H9 (cell line): ENCODE measurements around the gene RERE. TPM values are rescaled to one million over a fixed set of nuclear protein-coding genes. Genes with fewer than 3 reads are reported as not detected.

ENCODE experiments used
- DNase-seq: peaks from one replicate; pipeline ENCODE4 v3.0.0-alpha.2; 2017
- H2AFZ ChIP-seq: one replicate; pipeline ENCODE4 v1.6.1; 2013; ENCODE audit warnings: mild to moderate bottlenecking, low read length, control low read depth, moderate library complexity
- H2AK5ac ChIP-seq: 2 replicates; pipeline ENCODE4 v1.6.1; 2013; ENCODE audit warnings: low read length, control low read depth, mixed read lengths; ENCODE audit not compliant: insufficient read length
- H2BK120ac ChIP-seq: one replicate; pipeline ENCODE4 v1.6.1; 2013; ENCODE audit warnings: low read depth, mild to moderate bottlenecking, low read length, control low read depth, inconsistent platforms; ENCODE audit not compliant: poor library complexity, severe bottlenecking
- H2BK12ac ChIP-seq: 2 replicates; pipeline ENCODE4 v1.6.1; 2013; ENCODE audit warnings: low read length, control low read depth, mixed read lengths, low read depth; ENCODE audit not compliant: insufficient read length
- H2BK15ac ChIP-seq: 2 replicates; pipeline ENCODE4 v1.6.1; 2013; ENCODE audit warnings: low read depth, low read length, control low read depth
- H2BK20ac ChIP-seq: one replicate; pipeline ENCODE4 v1.6.1; 2013; ENCODE audit warnings: low read depth, mild to moderate bottlenecking, low read length, control low read depth, inconsistent platforms; ENCODE audit not compliant: poor library complexity, severe bottlenecking
- H2BK5ac ChIP-seq: 2 replicates; pipeline ENCODE4 v1.6.1; 2013; ENCODE audit warnings: low read length, control low read depth, mixed read lengths; ENCODE audit not compliant: insufficient read length
- H3K14ac ChIP-seq: 2 replicates; pipeline ENCODE4 v1.6.1; 2013; ENCODE audit warnings: low read length, control low read depth; ENCODE audit not compliant: insufficient read depth
- H3K18ac ChIP-seq: 2 replicates; pipeline ENCODE4 v1.6.1; 2013; ENCODE audit warnings: low read depth, mild to moderate bottlenecking, mixed read lengths, low read length, control low read depth; ENCODE audit not compliant: insufficient read length
- H3K23ac ChIP-seq: 2 replicates; pipeline ENCODE4 v1.6.1; 2013; ENCODE audit warnings: low read length, control low read depth, mixed read lengths, low read depth; ENCODE audit not compliant: insufficient read length
- H3K23me2 ChIP-seq: 2 replicates; pipeline ENCODE4 v1.6.1; 2013; ENCODE audit warnings: low read depth, mild to moderate bottlenecking, mixed read lengths, low read length, control low read depth; ENCODE audit not compliant: insufficient read length, poor library complexity, severe bottlenecking
- H3K27ac ChIP-seq: 2 replicates; pipeline ENCODE4 v1.5.1; 2013; ENCODE audit warnings: low read length, control low read depth, mixed read lengths, low read depth; ENCODE audit not compliant: insufficient read length
- H3K27me3 ChIP-seq: 2 replicates; pipeline ENCODE4 v1.6.1; 2013; ENCODE audit warnings: low read length, control low read depth, inconsistent platforms; ENCODE audit not compliant: insufficient read depth
- H3K4ac ChIP-seq: 2 replicates; pipeline ENCODE4 v1.6.1; 2013; ENCODE audit warnings: low read depth, mild to moderate bottlenecking, control low read depth, inconsistent platforms, low read length, moderate library complexity
- H3K4me1 ChIP-seq: 2 replicates; pipeline ENCODE4 v1.6.1; 2013; ENCODE audit warnings: low read length, control low read depth, inconsistent platforms; ENCODE audit not compliant: insufficient read depth
- H3K4me2 ChIP-seq: 2 replicates; pipeline ENCODE4 v1.6.1; 2013; ENCODE audit warnings: low read length, control low read depth, mixed read lengths; ENCODE audit not compliant: insufficient read length, insufficient read depth
- H3K56ac ChIP-seq: 2 replicates; pipeline ENCODE4 v1.6.1; 2013; ENCODE audit warnings: low read depth, mild to moderate bottlenecking, mixed read lengths, low read length, control low read depth; ENCODE audit not compliant: insufficient read length
- H3K79me1 ChIP-seq: 2 replicates; pipeline ENCODE4 v1.6.1; 2013; ENCODE audit warnings: low read depth, mild to moderate bottlenecking, moderate library complexity, low read length, control low read depth, inconsistent platforms; ENCODE audit not compliant: insufficient read depth, poor library complexity, severe bottlenecking
- H3K79me2 ChIP-seq: 2 replicates; pipeline ENCODE4 v1.6.1; 2013; ENCODE audit warnings: low read length, control low read depth, inconsistent platforms; ENCODE audit not compliant: insufficient read depth
- H3K9ac ChIP-seq: 2 replicates; pipeline ENCODE4 v1.6.1; 2013; ENCODE audit warnings: low read length, control low read depth, mixed read lengths; ENCODE audit not compliant: insufficient read length; ENCODE audit errors: extremely low read depth
- H3K9me3 ChIP-seq: one replicate; pipeline ENCODE4 v1.6.1; 2013; ENCODE audit warnings: low read depth, low read length, inconsistent platforms; ENCODE audit not compliant: control insufficient read depth
- H3T11ph ChIP-seq: one replicate; pipeline ENCODE4 v1.6.1; 2013; ENCODE audit warnings: mild to moderate bottlenecking, low read length, control low read depth, inconsistent platforms
- H4K20me1 ChIP-seq: one replicate; pipeline ENCODE4 v1.6.1; 2013; ENCODE audit not compliant: control insufficient read depth, insufficient read length, insufficient read depth
- H4K5ac ChIP-seq: 2 replicates; pipeline ENCODE4 v1.6.1; 2013; ENCODE audit warnings: low read depth, mild to moderate bottlenecking, mixed read lengths, low read length, control low read depth; ENCODE audit not compliant: insufficient read length
- H4K8ac ChIP-seq: replicated peaks from 2 replicates; pipeline ENCODE4 v1.6.1; 2013; ENCODE audit warnings: low read length, control low read depth, mixed read lengths, low read depth; ENCODE audit not compliant: insufficient read length
- H4K91ac ChIP-seq: 2 replicates; pipeline ENCODE4 v1.6.1; 2013; ENCODE audit warnings: low read depth, mild to moderate bottlenecking, moderate library complexity, mixed read lengths, low read length, control low read depth; ENCODE audit not compliant: insufficient read length
- H3K27ac Mint-ChIP-seq, 3 experiments: 2 replicates in 2 of 3; 3 replicates in 1 of 3; pipeline ENCODE4 v1.8.0; 2020 to 2021; ENCODE audit warnings: mixed read lengths in 3 of 3, mild to moderate bottlenecking in 1 of 3, moderate library complexity in 1 of 3
- H3K27me3 Mint-ChIP-seq: 2 replicates; pipeline ENCODE4 v1.8.0; 2021; ENCODE audit warnings: low read depth, mild to moderate bottlenecking, moderate library complexity, mixed read lengths
- H3K36me3 Mint-ChIP-seq, 3 experiments: 2 replicates in 2 of 3; 3 replicates in 1 of 3; pipeline ENCODE4 v1.8.0; 2020 to 2021; ENCODE audit warnings: low read depth in 3 of 3, mixed read lengths in 3 of 3; ENCODE audit not compliant: insufficient read depth in 1 of 3
- H3K4me1 Mint-ChIP-seq, 2 experiments: 2 replicates each; pipeline ENCODE4 v1.8.0; 2020; ENCODE audit warnings: mixed read lengths in 2 of 2
- H3K4me3 Mint-ChIP-seq, 2 experiments: 2 replicates in 1 of 2; 3 replicates in 1 of 2; pipeline ENCODE4 v1.8.0; 2020 to 2021; ENCODE audit warnings: mild to moderate bottlenecking in 2 of 2, mixed read lengths in 2 of 2, moderate library complexity in 1 of 2
- H3K9me3 Mint-ChIP-seq, 2 experiments: 2 replicates in 1 of 2; 3 replicates in 1 of 2; pipeline ENCODE4 v1.8.0; 2020; ENCODE audit warnings: mild to moderate bottlenecking in 2 of 2, mixed read lengths in 2 of 2, moderate library complexity in 1 of 2
- CTCF ChIP-seq: fragments of 200-600 bp; sonication (generic); conservative IDR thresholded peaks from 3 replicates; pipeline ENCODE4 v1.8.0; 2021; ENCODE audit warnings: antibody characterized with exemption, mild to moderate bottlenecking
- WGBS: extraction: QIAGEN DNeasy Blood & Tissue Kit; methylation state at CpG from one replicate; pipeline ENCODE4 v1.1.7; 2013; ENCODE audit warnings: missing lambda C conversion rate, low lambda C conversion rate, mixed read lengths; ENCODE audit not compliant: insufficient read length; ENCODE audit errors: extremely low coverage; 5-methylcytosine and 5-hydroxymethylcytosine counted together
- total RNA-seq: library from RNA; stranded (reverse); gene quantifications from 2 replicates; pipeline ENCODE4 v1.2.1, GENCODE V29; 2021

RERE gene
- total RNA-seq, 1 experiment from 2014 or later = 103 TPM

- no peak overlapping the region for H2BK12ac ChIP-seq
- no peak overlapping the region for H3K27ac ChIP-seq
- H4K8ac ChIP-seq = no peak overlapping the region
- H3K4me1 Mint-ChIP-seq = peaks cover 50 to 55% of the 10 kb centered on the region in 2 experiments
- H4K5ac ChIP-seq = no peak overlapping the region
- no CpG with 5 or more reads among the region's 3 CpGs for WGBS
- no peak overlapping the region for H2BK15ac ChIP-seq
- no peaks in the 10 kb centered on the region for H4K20me1 ChIP-seq
- peaks cover under 1% of the 10 kb centered on the region for H3K79me1 ChIP-seq
- no peak overlapping the region for H3K56ac ChIP-seq
- no peak overlapping the region for H2AK5ac ChIP-seq
- no peaks in the 10 kb centered on the region for H3K27me3 ChIP-seq
- no peaks in the 10 kb centered on the region for H3K9me3 ChIP-seq
- no peak overlapping the region for H4K91ac ChIP-seq
- no peak overlapping the region; a peak in 1 of 7 replicates for H3K27ac Mint-ChIP-seq
- H3K79me2 ChIP-seq = no peaks in the 10 kb centered on the region
- H3T11ph ChIP-seq = no peak overlapping the region
- H3K4me1 ChIP-seq = peaks cover 7% of the 10 kb centered on the region; the same call in 1 of the 2 replicates
- peaks cover 0 to 5% (median 0%) of the 10 kb centered on the region in 3 experiments; a peak in 3 of 7 replicates for H3K36me3 Mint-ChIP-seq
- DNase-seq = no peak
- no peak overlapping the region for H2BK20ac ChIP-seq
- H2BK120ac ChIP-seq = no peak overlapping the region
- no peak overlapping the region for H2AFZ ChIP-seq
- H3K9ac ChIP-seq = no peak overlapping the region
- H3K4me3 Mint-ChIP-seq = no peak overlapping the region
- no peaks in the 10 kb centered on the region; a peak in 1 of 5 replicates for H3K9me3 Mint-ChIP-seq
- H3K23me2 ChIP-seq = no peaks in the 10 kb centered on the region
- H3K14ac ChIP-seq = no peak overlapping the region
- H2BK5ac ChIP-seq = no peak overlapping the region
- H3K4ac ChIP-seq = no peak overlapping the region
- no peak overlapping the region for H3K4me2 ChIP-seq
- H3K18ac ChIP-seq = no peak overlapping the region
- no peaks in the 10 kb centered on the region for H3K27me3 Mint-ChIP-seq
- TF ChIP-seq CTCF = no peak
- no peak overlapping the region for H3K23ac ChIP-seq
These were observed 381.8 kb downstream of the RERE start for GRCh38 chr1:8435569-8436071.
